Panc1 (cell line): ENCODE data around the gene BMAL1.

Source experiments
- CTCF ChIP-seq: fragments of 450-650 bp; IDR thresholded peaks from 2 replicates; pipeline ENCODE4 v1.5.1; 2017; ENCODE audit warnings: mild to moderate bottlenecking
- POLR2AphosphoS5 ChIP-seq: IDR thresholded peaks from 2 replicates; pipeline ENCODE4 v1.6.1; 2012; ENCODE audit warnings: mild to moderate bottlenecking, low read depth, low read length, moderate library complexity
- REST ChIP-seq, 2 experiments: IDR thresholded peaks; 2 replicates each; pipeline ENCODE4 v1.6.1; 2011 to 2012; ENCODE audit warnings: low read depth in 2 of 2, control low read depth in 1 of 2, low read length in 1 of 2, mild to moderate bottlenecking in 1 of 2, moderate library complexity in 1 of 2; ENCODE audit not compliant: insufficient read depth in 1 of 2
- TCF7L2 ChIP-seq: IDR thresholded peaks from 2 replicates; pipeline ENCODE4 v1.6.1; 2011; ENCODE audit warnings: mild to moderate bottlenecking, low read depth, low read length, inconsistent platforms

GRCh38 chr11:13329670-13330356 lies 52.2 kb downstream of the BMAL1 start:
- TF ChIP-seq CTCF: no peak
- no peak for TF ChIP-seq TCF7L2
- TF ChIP-seq REST (IDR thresholded peaks at IDR 0.05; ENCODE audit: insufficient read depth in 1 of 2, low read depth in 2 of 2, low read length in 1 of 2): no peak
- TF ChIP-seq POLR2AphosphoS5: no peak
